ENCODE measurements around the gene CYP11A1. TPM values are rescaled to one million over a fixed set of nuclear protein-coding genes. Genes with fewer than 3 reads are reported as not detected.

Gene CYP11A1
- polyA plus RNA-seq, 2 of the 4 experiments (the other 2 are of a cell fraction): 0.06 TPM; not detected in 1

DNA sequence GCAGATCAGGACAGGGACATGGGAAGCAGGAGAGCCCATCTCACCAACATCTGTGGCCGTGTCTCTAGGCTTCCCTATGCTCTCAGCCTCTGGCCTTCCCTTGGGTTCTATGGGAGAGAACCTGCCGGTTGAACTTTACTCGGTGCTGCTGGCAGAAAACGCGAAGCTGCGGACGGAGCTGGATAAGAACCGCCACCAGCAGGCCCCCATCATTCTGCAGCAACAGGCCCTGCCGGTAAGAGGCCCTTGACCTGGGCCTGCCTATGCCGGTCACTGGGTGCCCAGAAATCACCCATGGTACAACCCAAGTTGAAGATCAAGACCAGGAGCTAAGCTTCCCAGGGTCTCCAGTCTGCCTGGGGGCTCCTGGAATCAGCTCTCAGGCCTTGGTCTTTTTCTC is 34.8 kb downstream of the CYP11A1 start:
- FAIRE-seq (no peak), DNase-seq (ENCODE audit: low read depth in 1 of 2, low spot score in 1 of 2) (no peak), ATAC-seq (no peak)
- H3K4me2 ChIP-seq: no peak overlapping the region
- H3K9me3 ChIP-seq: no peaks in the 10 kb centered on the region
- CTCF ChIA-PET: interaction anchor here (0.5 to 5.6 kb wide), 2 partner anchors 11 to 203 kb away, joined by 3 to 50 read pairs; no protein-coding TSS in a partner anchor
- H3K4me1 ChIP-seq: no peaks in the 10 kb centered on the region
- H3K27ac ChIP-seq: no peak overlapping the region
- POLR2A ChIA-PET: no interaction called here
- 82% methylated on average over 8 of the region's 10 CpGs for WGBS (ENCODE audit: missing lambda C conversion rate)
- TF ChIP-seq NPAS2 (CRISPR knock-in tag; IDR thresholded peaks at IDR 0.05; ENCODE audit: borderline replicate concordance) (no peak), NFE2L2 (conservative IDR thresholded peaks at IDR 0.05; ENCODE audit: low read length) (no peak), MAX (IDR thresholded peaks at IDR 0.05) (no peak)
- TF ChIP-seq, protein P1, sequence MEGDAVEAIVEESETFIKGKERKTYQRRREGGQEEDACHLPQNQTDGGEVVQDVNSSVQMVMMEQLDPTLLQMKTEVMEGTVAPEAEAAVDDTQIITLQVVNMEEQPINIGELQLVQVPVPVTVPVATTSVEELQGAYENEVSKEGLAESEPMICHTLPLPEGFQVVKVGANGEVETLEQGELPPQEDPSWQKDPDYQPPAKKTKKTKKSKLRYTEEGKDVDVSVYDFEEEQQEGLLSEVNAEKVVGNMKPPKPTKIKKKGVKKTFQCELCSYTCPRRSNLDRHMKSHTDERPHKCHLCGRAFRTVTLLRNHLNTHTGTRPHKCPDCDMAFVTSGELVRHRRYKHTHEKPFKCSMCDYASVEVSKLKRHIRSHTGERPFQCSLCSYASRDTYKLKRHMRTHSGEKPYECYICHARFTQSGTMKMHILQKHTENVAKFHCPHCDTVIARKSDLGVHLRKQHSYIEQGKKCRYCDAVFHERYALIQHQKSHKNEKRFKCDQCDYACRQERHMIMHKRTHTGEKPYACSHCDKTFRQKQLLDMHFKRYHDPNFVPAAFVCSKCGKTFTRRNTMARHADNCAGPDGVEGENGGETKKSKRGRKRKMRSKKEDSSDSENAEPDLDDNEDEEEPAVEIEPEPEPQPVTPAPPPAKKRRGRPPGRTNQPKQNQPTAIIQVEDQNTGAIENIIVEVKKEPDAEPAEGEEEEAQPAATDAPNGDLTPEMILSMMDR (IDR thresholded peaks at IDR 0.05): no peak
- H3K4me3 ChIP-seq: no peak overlapping the region

DNA sequence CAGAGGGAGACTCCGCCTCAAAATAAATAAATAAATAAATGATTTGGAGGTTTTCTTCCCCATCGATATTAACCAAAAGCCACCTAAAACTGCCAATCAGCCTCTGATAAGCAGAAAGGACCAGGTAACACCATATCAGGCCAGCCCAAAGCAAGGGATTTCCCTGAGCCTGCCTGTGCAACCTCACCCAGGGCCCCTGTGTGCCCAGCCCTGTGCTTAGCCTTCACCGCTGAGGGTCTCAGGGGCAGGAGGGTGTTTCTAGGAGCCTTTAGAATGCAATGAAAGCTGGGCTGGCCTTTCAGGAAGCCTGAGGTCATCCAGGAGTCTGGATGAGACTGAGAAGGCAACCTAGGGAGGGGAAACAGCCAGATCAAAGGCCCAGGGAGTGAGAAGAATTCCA is 35.4 kb downstream of the CYP11A1 start:
- 95% methylated on average over 3 of the region's 3 CpGs for WGBS (ENCODE audit: missing lambda C conversion rate)
- ChIA-PET POLR2A (no interaction called here), CTCF (interaction anchor here (0.5 to 5.6 kb wide), 2 partner anchors 11 to 203 kb away, joined by 3 to 50 read pairs; no protein-coding TSS in a partner anchor)
- Histone ChIP-seq H3K4me3 (no peak overlapping the region), H3K27ac (no peak overlapping the region), H3K9me3 (no peaks in the 10 kb centered on the region), H3K4me2 (no peak overlapping the region), H3K4me1 (no peaks in the 10 kb centered on the region)
- DNase-seq (ENCODE audit: low read depth in 1 of 2, low spot score in 1 of 2): no peak
- ATAC-seq: no peak
- TF ChIP-seq JUNB (IDR thresholded peaks at IDR 0.05): no peak
- TF ChIP-seq, protein P2, sequence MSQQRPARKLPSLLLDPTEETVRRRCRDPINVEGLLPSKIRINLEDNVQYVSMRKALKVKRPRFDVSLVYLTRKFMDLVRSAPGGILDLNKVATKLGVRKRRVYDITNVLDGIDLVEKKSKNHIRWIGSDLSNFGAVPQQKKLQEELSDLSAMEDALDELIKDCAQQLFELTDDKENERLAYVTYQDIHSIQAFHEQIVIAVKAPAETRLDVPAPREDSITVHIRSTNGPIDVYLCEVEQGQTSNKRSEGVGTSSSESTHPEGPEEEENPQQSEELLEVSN (IDR thresholded peaks at IDR 0.05; ENCODE audit: borderline replicate concordance, low read depth): no peak
- TF ChIP-seq MYC (IDR thresholded peaks at IDR 0.05; ENCODE audit: borderline replicate concordance, low read length): no peak
- TF ChIP-seq TP53 (CRISPR knock-in tag; IDR thresholded peaks at IDR 0.05): no peak
- TF ChIP-seq JUN (IDR thresholded peaks at IDR 0.05): no peak
- no peak for TF ChIP-seq MAX (IDR thresholded peaks at IDR 0.05)
- TF ChIP-seq RARB (CRISPR knock-in tag; IDR thresholded peaks at IDR 0.05): no peak
- TF ChIP-seq KDM1A (IDR thresholded peaks at IDR 0.05; ENCODE audit: low read depth): no peak
- no peak for TF ChIP-seq RNF2 (IDR thresholded peaks at IDR 0.05; ENCODE audit: borderline replicate concordance, low read depth)
- TF ChIP-seq NPAS2 (CRISPR knock-in tag; IDR thresholded peaks at IDR 0.05; ENCODE audit: borderline replicate concordance): no peak
- TF ChIP-seq HOXB13 (CRISPR knock-in tag; IDR thresholded peaks at IDR 0.05; ENCODE audit: low read depth): no peak
- TF ChIP-seq NR3C1 (IDR thresholded peaks at IDR 0.05): no peak
- no peak for TF ChIP-seq HOXB5 (CRISPR knock-in tag; IDR thresholded peaks at IDR 0.05)
- TF ChIP-seq, protein P3, sequence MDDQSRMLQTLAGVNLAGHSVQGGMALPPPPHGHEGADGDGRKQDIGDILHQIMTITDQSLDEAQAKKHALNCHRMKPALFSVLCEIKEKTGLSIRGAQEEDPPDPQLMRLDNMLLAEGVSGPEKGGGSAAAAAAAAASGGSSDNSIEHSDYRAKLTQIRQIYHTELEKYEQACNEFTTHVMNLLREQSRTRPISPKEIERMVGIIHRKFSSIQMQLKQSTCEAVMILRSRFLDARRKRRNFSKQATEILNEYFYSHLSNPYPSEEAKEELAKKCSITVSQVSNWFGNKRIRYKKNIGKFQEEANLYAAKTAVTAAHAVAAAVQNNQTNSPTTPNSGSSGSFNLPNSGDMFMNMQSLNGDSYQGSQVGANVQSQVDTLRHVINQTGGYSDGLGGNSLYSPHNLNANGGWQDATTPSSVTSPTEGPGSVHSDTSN (IDR thresholded peaks at IDR 0.05): no peak
- TF ChIP-seq, protein P4, sequence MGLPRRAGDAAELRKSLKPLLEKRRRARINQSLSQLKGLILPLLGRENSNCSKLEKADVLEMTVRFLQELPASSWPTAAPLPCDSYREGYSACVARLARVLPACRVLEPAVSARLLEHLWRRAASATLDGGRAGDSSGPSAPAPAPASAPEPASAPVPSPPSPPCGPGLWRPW (IDR thresholded peaks at IDR 0.05): no peak
- no peak for TF ChIP-seq FOXS1 (CRISPR knock-in tag; IDR thresholded peaks at IDR 0.05)
- no peak for FAIRE-seq

GRCh38 chr15:74330861-74331408 is 36.5 kb downstream of the CYP11A1 start:
- no peaks in the 10 kb centered on the region for H3K4me1 ChIP-seq
- DNase-seq (ENCODE audit: low read depth in 1 of 2, low spot score in 1 of 2): no peak
- 49% methylated on average over 6 of the region's 11 CpGs for WGBS (ENCODE audit: missing lambda C conversion rate)
- no peak overlapping the region for H3K4me3 ChIP-seq
- FAIRE-seq: no peak
- no peak overlapping the region for H3K4me2 ChIP-seq
- ChIA-PET POLR2A (no interaction called here), CTCF (interaction anchor here (0.5 to 5.6 kb wide), 4 partner anchors 9 to 282 kb away, joined by 3 to 50 read pairs (median 3); no protein-coding TSS in a partner anchor)
- ATAC-seq: no peak; a peak in 1 of 6 replicates
- H3K27ac ChIP-seq: no peak overlapping the region
- H3K9me3 ChIP-seq: no peaks in the 10 kb centered on the region
- TF ChIP-seq ESRRA (IDR thresholded peaks at IDR 0.05; ENCODE audit: borderline replicate concordance, low read length) (no peak), SMC3 (IDR thresholded peaks at IDR 0.05) (no peak), EP300 (IDR thresholded peaks at IDR 0.05) (no peak), TFCP2L1 (CRISPR knock-in tag; IDR thresholded peaks at IDR 0.05) (no peak), PHF8 (IDR thresholded peaks at IDR 0.05; ENCODE audit: borderline replicate concordance, low read depth) (no peak), REST (IDR thresholded peaks at IDR 0.05) (no peak), ZNF302 (CRISPR knock-in tag; IDR thresholded peaks at IDR 0.05) (no peak), MAX (IDR thresholded peaks at IDR 0.05) (no peak)
- TF ChIP-seq, protein P4 (IDR thresholded peaks at IDR 0.05): no peak
